ENCODE results near the gene CD99. TPM values are rescaled to one million over a fixed set of nuclear protein-coding genes. Genes with fewer than 3 reads are reported as not detected.

The CD99 gene
- total RNA-seq, 2 donors from 2014 or later: 384 to 1,041 TPM

DNA sequence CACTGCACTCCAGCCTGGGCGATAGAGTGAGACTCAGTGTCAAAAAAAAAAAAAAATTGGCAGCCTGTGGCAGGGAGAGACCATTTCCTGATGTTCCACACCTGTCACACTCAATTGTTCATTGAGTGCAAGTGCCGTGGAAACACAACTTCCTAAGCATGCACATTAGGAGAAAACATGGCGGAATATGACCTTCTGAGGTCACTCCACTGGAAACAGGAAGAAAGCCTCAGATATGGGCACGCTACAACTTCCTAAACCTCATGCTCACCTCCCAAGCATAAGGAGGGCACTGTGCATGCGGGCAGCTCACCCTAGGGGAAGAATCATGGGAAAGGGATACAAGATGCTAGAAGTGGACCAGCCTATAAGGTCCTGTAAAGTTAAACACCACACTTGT lies 28.5 kb upstream of the CD99 start:
- H3K4me1 ChIP-seq (replicated peaks): no peaks in the 10 kb centered on the region
- TF ChIP-seq POLR2A (IDR thresholded peaks at IDR 0.05) (no peak), POLR2AphosphoS5 (IDR thresholded peaks at IDR 0.05) (no peak)
- TF ChIP-seq, protein P1, sequence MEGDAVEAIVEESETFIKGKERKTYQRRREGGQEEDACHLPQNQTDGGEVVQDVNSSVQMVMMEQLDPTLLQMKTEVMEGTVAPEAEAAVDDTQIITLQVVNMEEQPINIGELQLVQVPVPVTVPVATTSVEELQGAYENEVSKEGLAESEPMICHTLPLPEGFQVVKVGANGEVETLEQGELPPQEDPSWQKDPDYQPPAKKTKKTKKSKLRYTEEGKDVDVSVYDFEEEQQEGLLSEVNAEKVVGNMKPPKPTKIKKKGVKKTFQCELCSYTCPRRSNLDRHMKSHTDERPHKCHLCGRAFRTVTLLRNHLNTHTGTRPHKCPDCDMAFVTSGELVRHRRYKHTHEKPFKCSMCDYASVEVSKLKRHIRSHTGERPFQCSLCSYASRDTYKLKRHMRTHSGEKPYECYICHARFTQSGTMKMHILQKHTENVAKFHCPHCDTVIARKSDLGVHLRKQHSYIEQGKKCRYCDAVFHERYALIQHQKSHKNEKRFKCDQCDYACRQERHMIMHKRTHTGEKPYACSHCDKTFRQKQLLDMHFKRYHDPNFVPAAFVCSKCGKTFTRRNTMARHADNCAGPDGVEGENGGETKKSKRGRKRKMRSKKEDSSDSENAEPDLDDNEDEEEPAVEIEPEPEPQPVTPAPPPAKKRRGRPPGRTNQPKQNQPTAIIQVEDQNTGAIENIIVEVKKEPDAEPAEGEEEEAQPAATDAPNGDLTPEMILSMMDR (IDR thresholded peaks at IDR 0.05): no peak
- DNase-seq (ENCODE audit: low spot score): no peak
- H3K9me3 ChIP-seq: no peaks in the 10 kb centered on the region
- no peaks in the 10 kb centered on the region for H3K36me3 ChIP-seq
- H3K27me3 ChIP-seq (replicated peaks; ENCODE audit: insufficient read depth): no peaks in the 10 kb centered on the region
- intact Hi-C loops (cut with DNase I): no loop called here
- WGBS: 73% methylated on average over 5 of the region's 5 CpGs
- no peak overlapping the region for H3K27ac ChIP-seq
- no peak overlapping the region for H3K4me3 ChIP-seq

DNA sequence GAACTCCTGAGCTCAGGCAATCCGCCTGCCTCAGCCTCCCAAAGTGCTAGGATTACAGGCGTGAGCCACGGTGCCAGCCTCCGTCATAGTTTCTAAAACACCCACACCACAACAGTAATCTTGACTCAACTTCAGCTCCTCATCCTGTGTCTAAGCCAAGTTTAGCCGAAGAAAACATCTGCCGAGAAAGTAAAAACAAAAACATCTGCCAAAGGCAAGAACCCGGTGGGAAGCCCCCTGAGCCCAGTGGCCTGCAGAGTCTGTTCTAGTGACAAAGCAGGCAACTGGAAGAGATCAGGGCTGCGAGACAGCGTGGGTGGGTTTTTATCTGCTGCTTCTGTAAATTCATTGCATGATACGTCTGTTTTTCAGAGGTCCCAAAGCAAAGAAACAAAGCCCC lies 26.6 kb upstream of the CD99 start:
- DNase-seq (ENCODE audit: low spot score): no peak
- no peak overlapping the region for H3K4me3 ChIP-seq
- intact Hi-C loops (cut with DNase I): no loop called here
- H3K27me3 ChIP-seq (replicated peaks; ENCODE audit: insufficient read depth): no peaks in the 10 kb centered on the region
- H3K36me3 ChIP-seq: no peaks in the 10 kb centered on the region
- TF ChIP-seq POLR2AphosphoS5 (IDR thresholded peaks at IDR 0.05) (no peak), POLR2A (IDR thresholded peaks at IDR 0.05) (no peak)
- TF ChIP-seq, protein P1 (IDR thresholded peaks at IDR 0.05): no peak
- WGBS: 50% methylated on average over 10 of the region's 10 CpGs
- H3K4me1 ChIP-seq (replicated peaks): no peaks in the 10 kb centered on the region
- H3K9me3 ChIP-seq: no peaks in the 10 kb centered on the region
- H3K27ac ChIP-seq: peak overlapping the region in 1 of 2 donors; percentile 12

DNA sequence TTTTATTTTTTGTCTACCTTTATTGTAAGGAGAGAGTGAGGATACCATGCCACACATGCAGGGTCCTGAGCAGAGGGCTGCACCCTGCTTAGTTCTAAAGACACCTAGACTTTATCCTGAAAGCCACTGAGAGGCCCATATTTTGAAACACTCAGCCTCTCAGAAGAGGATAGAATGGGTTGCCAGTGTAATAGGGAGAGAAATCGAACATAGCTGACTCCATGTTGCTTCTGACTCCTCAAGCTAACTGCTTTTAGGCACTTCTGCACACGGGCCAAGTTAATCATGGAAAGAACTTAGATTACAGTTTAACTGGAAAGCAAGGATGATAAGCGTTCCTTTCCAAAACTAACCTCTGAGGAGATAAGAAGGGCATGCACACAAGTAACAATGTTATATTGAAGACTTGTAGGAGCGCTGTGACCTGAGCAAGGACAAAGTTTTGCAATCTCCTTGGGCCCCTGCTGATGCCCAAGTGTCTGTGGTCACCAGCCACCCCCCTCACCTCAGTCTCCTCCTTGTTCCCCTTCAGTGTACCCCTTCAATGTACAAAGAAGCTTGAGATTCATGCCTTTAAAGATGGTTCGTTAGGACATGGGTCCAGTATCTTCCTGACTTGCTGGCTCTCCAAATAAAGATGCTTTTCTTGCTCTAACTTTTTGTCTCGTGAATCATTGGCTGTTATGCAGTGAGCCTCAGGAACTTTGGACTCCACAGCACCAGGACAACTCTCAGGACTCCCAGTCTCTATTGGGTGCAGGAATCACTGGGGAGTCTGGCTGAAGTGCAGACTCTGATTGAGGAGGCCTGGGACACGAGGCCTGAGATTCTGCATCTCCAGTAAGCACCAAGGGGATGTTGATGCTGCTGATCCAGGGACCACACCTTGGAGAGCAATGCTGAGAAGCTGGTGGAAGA lies 25.4 kb upstream of the CD99 start:
- Histone ChIP-seq H3K27me3 (replicated peaks; ENCODE audit: insufficient read depth) (no peaks in the 10 kb centered on the region), H3K27ac (no peak overlapping the region), H3K9me3 (no peaks in the 10 kb centered on the region), H3K36me3 (no peaks in the 10 kb centered on the region), H3K4me3 (no peak overlapping the region), H3K4me1 (replicated peaks) (no peaks in the 10 kb centered on the region)
- DNase-seq (ENCODE audit: low spot score): no peak
- 75% methylated on average over 7 of the region's 7 CpGs for WGBS
- TF ChIP-seq POLR2A (IDR thresholded peaks at IDR 0.05) (no peak), POLR2AphosphoS5 (IDR thresholded peaks at IDR 0.05) (no peak)
- TF ChIP-seq, protein P1 (IDR thresholded peaks at IDR 0.05): no peak
- intact Hi-C loops (cut with DNase I): no loop called here

DNA sequence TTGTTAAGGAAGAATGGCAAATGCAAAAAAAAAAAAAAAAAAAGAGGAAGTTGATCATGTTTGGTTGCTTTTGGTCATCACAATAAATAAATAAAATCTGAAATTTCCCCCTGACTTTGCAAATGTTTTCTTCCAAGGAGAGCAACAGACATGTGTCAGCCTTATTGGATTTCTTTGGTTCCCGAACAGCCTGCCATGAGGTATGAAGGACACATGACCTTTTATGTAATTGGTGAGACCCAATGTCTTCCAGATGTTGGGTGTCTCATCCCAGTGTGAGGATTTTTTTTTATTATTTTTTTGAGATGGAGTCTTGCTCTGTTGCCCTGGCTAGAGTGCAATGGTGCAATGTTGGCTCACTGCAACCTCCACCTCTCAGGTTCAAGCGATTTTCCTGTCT lies 24.6 kb upstream of the CD99 start:
- Histone ChIP-seq H3K4me3 (no peak overlapping the region), H3K27me3 (replicated peaks; ENCODE audit: insufficient read depth) (no peaks in the 10 kb centered on the region), H3K4me1 (replicated peaks) (no peaks in the 10 kb centered on the region), H3K9me3 (no peaks in the 10 kb centered on the region), H3K27ac (no peak overlapping the region), H3K36me3 (no peaks in the 10 kb centered on the region)
- TF ChIP-seq POLR2AphosphoS5 (IDR thresholded peaks at IDR 0.05) (no peak), POLR2A (IDR thresholded peaks at IDR 0.05) (no peak)
- TF ChIP-seq, protein P1 (IDR thresholded peaks at IDR 0.05): no peak
- intact Hi-C loops (cut with DNase I): no loop called here
- no peak for DNase-seq (ENCODE audit: low spot score)
- 88% methylated on average over 2 of the region's 2 CpGs for WGBS

DNA sequence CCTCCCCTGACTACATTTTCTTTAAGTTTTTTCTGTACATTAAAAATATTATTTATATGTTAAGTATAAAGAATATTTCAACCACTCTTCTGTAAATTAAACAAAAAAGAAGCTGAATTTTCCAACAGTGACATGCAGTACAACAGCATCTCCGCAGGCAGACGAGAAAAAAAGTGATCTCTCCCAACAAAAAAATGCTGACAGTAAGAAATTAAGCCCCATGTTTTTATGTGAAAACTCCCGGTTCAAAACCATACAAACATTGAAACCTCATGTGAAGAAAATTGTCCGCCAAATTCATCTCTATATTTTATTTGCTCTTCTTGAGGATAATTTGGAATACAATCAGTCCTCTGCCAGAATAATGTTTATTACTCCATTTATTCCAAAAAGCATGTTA lies 20.1 kb upstream of the CD99 start:
- H3K4me1 ChIP-seq (replicated peaks): no peaks in the 10 kb centered on the region
- intact Hi-C loops (cut with DNase I): no loop called here
- no peaks in the 10 kb centered on the region for H3K27me3 ChIP-seq (replicated peaks; ENCODE audit: insufficient read depth)
- H3K4me3 ChIP-seq: no peak overlapping the region
- no peak for DNase-seq (ENCODE audit: low spot score)
- H3K27ac ChIP-seq: no peak overlapping the region
- TF ChIP-seq POLR2AphosphoS5 (IDR thresholded peaks at IDR 0.05): no peak
- TF ChIP-seq, protein P1 (IDR thresholded peaks at IDR 0.05): no peak
- no peak for TF ChIP-seq POLR2A (IDR thresholded peaks at IDR 0.05)
- no peaks in the 10 kb centered on the region for H3K36me3 ChIP-seq
- WGBS: 38% methylated on average over 4 of the region's 4 CpGs
- no peaks in the 10 kb centered on the region for H3K9me3 ChIP-seq
